ENCODE data around the gene NSMCE1.

The NSMCE1 gene

DNA sequence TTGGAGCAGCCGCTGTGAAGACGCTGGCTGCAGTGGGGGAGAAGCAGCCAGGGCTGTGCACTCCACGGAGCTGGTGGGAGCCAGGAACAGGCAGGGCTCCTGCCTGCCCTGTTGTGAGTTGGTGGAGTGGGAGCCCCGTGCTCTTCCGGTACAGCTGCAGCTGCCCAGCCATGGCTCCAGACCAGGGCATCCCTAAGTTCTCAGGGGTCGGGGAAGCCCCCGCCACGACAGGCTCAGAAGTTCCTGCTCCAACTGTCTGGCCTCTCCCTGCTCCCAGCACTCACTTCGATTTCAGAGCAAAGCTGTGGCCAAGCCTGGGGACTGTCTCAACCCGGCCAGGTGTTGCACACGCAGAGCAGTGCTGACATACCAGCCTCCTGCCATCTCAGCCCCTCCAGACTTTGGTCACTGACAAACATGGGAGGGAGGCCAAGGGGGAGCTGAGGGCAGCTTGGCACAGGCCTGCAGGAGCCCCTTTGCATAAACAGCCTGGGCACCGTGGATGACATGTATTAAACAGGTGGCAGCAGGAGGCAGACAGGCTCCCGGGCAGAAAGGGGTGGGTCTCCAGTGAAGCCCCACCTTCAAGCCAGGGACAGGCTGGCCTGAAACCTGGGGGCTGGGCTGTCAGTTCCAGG is 79.1 kb downstream of the NSMCE1 start:
- DNase-seq, result no peak

DNA sequence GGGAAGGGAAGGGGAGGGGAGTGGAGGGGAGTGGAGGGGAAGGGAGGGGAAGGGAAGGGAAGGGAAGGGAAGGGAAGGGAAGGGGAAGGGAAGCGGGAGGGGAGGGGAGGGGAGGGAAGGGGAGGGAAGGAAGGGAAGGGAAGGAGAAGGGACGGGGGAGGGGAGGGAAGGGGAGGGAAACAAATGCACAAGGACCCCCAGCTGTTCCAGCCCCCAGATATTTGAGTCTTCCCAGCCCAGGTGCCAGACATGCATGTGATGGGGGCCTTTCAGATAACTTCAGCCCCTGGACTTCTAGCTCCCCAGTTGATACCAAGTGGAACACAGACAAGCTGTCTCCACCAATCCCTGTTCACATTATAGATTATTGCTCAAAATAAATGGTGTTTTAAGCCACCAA is 79.9 kb downstream of the NSMCE1 start:
- no peak for DNase-seq

DNA sequence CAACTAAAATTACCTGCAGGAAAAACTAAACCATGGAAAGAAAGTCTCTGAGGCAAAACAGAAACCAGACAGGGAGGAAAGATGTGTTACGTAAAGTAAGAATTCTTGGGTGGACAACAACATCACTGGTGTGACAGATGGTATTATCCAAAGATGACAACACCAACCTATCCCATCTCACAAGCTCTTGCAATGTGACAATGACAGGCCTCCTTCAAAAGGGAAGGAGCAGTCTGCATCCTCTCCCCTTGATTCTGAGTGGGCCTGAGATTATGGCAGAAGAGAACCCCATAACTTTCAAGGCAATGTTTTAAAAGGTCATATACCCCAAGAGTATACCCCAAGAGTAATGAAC is 82.8 kb downstream of the NSMCE1 start:
- no peak for DNase-seq

DNA sequence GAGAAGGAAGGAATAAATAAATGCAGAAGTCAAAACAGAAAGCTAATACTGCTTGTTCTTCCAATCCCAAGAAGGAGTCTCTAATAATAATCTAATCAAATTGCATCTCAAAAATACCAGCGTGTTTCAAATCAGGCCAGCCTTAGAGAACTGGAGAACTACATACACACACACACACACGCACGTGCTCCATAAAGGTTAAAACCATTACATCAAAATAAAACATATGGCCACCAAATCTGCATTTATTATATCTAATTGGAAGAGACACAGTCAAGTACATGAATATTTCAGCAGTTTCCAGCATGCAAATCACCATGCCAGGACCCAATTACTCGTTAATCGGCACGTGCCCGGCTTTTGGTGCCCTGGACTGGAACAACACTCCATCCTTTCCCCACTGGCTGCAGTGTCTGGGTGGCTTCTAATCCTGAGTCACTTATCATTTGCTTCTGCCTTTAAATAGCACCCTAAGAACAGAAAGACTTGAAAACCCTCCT is 85.6 kb downstream of the NSMCE1 start:
- no peak for DNase-seq

DNA sequence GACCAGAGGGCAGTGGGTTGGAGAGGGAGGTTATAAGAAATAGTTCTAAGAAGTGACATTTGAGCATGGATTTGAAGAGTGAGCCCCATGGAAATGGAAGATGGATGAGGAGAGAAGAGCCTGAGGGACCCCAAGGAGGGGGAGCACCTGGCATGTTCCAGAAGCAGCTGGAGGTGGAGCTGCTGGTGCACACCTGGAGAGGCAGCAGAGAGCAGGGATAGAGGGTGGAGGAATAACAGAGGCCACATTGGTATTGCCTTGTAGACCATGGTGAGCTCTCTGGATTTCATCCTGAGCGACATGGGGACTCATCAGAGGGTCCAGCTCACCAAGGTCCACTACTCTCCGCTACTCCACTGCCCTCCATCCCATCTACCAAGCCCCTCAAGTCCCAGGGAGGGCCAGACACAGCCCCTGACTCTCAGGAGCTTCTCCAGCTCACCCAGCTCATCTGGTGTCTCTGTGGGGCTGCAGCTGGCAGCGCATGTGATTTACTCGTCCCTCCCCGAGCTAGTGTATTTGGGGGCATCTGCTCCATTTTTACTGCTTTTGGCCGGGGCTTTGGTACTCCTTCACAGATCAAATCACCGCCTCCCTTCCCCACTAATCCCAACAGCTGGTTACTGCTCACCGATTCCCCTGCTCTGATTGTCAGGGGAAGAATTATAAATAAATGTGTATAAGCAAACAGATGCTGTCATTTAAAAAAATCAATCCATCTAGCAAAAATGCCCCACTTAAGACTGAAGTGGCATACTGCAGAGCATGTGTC is 87.4 kb downstream of the NSMCE1 start:
- DNase-seq, result no peak

DNA sequence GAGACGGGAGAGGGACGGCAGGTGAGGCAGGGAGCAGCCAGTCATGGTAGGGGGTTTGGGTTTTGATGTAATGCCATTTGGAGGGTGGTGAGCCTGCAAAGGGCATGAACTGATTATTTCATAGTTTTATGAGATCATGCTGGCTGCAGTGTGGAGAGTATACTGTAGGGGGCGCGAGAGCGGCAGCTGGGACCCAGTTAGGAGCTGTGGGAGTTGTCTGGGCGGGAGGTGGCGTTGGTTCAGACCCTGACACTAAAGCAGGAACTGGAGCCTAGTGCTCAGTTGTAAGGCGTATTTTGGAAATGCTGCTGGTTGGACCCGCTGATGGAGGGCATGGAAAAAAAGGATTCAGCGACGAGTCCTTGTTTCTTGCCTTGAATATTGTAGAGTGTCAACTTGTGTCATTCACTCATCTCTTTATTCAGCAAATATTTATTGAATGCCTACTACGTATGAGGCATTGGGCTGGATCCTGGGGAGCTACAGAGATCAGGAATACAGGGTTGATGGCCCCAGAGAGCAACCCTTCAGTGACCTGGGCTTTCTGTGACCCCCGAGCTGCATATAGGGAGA is 89.0 kb downstream of the NSMCE1 start:
- DNase-seq, result no peak

DNA sequence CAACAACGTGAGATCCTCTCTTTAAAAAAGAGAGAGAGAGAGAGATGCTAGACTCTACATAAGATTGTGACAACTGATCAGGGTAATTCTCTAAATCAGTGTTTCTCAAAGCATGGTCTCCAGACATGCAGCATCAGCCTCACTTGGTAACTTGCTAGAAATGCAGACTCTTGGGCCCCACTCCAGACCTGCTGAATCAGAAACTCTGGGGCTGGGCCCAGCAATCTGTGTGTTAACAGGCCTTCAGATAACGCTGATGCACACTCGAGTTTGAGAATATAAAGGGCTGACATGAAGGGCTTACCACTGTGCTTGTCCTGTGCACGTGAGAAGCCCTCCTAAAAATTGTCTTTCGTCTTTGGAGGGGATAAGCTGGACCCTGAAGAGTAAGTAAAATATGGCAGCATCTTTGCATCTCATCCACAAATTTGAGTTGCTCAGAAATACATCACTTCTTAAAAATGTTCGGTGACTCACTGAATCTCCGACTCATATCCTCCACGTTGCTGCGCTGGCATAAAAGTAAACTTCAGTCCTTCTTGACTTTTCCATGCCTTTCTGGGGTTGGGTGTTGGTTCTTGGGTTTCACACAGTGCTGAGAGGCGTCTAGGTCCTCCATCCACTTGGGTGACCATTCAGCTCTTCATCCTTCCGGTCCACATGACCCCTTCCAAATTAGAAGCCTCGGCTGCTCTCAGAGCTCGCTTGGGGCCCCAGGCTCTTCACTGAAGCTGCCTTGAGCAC is 91.4 kb downstream of the NSMCE1 start:
- no peak for DNase-seq

DNA sequence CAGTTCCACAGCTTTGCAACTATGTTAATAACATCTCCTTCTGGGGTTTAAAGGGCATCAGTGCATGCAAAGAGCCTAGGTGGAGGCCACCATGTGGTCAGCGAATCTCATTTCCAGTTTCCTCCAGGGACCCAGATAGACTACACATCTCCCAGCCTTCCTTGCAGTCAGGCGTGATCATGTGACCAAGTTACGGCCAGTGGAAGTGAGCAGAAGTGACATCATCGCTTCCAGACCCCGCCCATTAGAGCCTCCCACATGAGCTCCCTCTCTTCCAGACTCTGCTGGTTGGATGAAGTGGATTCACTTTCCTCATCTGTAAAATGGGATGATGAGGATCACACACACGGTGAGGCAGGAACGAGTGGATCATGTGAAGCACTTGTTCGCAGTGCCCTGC is 92.7 kb downstream of the NSMCE1 start:
- no peak for DNase-seq

Measured in NCI-H2029 (cell line).